Measurements from ENCODE around the gene ARHGAP18. TPM values are rescaled to one million over a fixed set of nuclear protein-coding genes. Genes with fewer than 3 reads are reported as not detected.

Gene ARHGAP18
- total and polyA plus RNA-seq, 2 of the 13 experiments (the other 11 are each of a cell fraction or from before 2014, with no cell fraction given): 58.2 to 115 TPM

DNA sequence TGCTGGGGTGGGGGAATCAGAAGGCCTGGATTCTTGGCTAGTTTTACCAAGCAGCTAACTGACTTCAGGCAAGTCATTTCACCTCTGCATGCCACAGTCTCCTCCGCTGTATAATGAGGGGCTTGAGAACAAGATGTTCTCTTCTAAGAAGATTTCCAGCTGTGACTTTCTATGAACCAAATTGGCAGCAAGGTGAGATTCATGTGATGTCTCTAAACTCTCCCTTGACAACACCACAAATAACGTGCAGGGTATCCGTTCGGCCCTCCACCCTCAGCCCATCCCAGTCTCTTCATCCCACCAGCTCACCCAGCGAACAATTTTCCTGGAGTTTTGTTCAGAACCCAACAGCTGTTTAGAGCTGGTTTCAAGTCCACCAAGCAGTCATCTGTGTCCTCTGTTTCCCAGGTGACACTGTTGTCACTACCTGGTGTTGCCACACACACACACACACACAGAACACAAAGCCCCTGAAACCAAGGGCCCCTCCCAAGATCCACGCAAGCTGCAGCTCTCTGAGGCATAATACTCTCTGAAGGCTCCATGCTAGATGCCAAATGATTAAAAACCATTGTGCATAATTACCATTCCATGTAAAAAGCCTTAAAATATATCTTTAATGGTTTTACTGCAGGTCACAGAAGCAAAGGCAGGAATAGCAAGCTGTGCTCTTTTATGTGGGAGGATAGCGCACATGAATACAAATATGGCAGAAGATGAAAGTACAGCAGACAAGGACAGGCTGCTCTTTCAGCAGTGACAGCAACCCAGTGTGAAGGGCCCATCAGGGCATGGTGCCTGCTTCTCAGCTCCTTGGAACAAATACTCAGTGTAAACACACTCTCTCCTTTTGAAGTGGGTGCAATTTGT lies 48.2 kb downstream of the ARHGAP18 start (continued):
- TF ChIP-seq ZNF331 (CRISPR knock-in tag; IDR thresholded peaks at IDR 0.05) (no peak), SPEN (CRISPR knock-in tag; IDR thresholded peaks at IDR 0.05; ENCODE audit: low read depth) (no peak), EZH2 (conservative IDR thresholded peaks at IDR 0.05; ENCODE audit: low read depth, low read length) (no peak), ZNF460 (CRISPR knock-in tag; IDR thresholded peaks at IDR 0.05; ENCODE audit: borderline replicate concordance) (no peak), NFRKB (IDR thresholded peaks at IDR 0.05) (no peak), SMAD9 (CRISPR knock-in tag; IDR thresholded peaks at IDR 0.05) (no peak), ATF1 (CRISPR knock-in tag; IDR thresholded peaks at IDR 0.05) (no peak), LCORL (IDR thresholded peaks at IDR 0.05) (no peak), LCORL (CRISPR knock-in tag; IDR thresholded peaks at IDR 0.05) (0 out of 2 replicates have a peak, but pooled peaks have one; percentile 8), CEBPB (IDR thresholded peaks at IDR 0.05; ENCODE audit: borderline replicate concordance, low read depth, low read length) (peak; percentile 62; the same call in 1 of the 2 replicates), KDM5A (IDR thresholded peaks at IDR 0.05; ENCODE audit: borderline replicate concordance, low read length) (no peak), ZBTB21 (CRISPR knock-in tag; IDR thresholded peaks at IDR 0.05) (no peak), RXRB (CRISPR knock-in tag; IDR thresholded peaks at IDR 0.05; ENCODE audit: borderline replicate concordance) (0 out of 2 replicates have a peak, but pooled peaks have one; percentile 6)
- TF ChIP-seq, protein P1, sequence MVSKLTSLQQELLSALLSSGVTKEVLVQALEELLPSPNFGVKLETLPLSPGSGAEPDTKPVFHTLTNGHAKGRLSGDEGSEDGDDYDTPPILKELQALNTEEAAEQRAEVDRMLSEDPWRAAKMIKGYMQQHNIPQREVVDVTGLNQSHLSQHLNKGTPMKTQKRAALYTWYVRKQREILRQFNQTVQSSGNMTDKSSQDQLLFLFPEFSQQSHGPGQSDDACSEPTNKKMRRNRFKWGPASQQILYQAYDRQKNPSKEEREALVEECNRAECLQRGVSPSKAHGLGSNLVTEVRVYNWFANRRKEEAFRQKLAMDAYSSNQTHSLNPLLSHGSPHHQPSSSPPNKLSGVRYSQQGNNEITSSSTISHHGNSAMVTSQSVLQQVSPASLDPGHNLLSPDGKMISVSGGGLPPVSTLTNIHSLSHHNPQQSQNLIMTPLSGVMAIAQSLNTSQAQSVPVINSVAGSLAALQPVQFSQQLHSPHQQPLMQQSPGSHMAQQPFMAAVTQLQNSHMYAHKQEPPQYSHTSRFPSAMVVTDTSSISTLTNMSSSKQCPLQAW (CRISPR knock-in tag; IDR thresholded peaks at IDR 0.05): peak; percentile 54; the same call in 1 of the 2 replicates
- TF ChIP-seq, protein P2, sequence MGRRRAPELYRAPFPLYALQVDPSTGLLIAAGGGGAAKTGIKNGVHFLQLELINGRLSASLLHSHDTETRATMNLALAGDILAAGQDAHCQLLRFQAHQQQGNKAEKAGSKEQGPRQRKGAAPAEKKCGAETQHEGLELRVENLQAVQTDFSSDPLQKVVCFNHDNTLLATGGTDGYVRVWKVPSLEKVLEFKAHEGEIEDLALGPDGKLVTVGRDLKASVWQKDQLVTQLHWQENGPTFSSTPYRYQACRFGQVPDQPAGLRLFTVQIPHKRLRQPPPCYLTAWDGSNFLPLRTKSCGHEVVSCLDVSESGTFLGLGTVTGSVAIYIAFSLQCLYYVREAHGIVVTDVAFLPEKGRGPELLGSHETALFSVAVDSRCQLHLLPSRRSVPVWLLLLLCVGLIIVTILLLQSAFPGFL (CRISPR knock-in tag; IDR thresholded peaks at IDR 0.05): no peak
- TF ChIP-seq, protein P3, sequence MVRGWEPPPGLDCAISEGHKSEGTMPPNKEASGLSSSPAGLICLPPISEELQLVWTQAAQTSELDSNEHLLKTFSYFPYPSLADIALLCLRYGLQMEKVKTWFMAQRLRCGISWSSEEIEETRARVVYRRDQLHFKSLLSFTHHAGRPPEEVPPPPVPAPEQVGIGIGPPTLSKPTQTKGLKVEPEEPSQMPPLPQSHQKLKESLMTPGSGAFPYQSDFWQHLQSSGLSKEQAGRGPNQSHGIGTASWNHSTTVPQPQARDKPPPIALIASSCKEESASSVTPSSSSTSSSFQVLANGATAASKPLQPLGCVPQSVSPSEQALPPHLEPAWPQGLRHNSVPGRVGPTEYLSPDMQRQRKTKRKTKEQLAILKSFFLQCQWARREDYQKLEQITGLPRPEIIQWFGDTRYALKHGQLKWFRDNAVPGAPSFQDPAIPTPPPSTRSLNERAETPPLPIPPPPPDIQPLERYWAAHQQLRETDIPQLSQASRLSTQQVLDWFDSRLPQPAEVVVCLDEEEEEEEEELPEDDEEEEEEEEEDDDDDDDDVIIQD (CRISPR knock-in tag; IDR thresholded peaks at IDR 0.05; ENCODE audit: low read depth): no peak
- TF ChIP-seq, protein P4, sequence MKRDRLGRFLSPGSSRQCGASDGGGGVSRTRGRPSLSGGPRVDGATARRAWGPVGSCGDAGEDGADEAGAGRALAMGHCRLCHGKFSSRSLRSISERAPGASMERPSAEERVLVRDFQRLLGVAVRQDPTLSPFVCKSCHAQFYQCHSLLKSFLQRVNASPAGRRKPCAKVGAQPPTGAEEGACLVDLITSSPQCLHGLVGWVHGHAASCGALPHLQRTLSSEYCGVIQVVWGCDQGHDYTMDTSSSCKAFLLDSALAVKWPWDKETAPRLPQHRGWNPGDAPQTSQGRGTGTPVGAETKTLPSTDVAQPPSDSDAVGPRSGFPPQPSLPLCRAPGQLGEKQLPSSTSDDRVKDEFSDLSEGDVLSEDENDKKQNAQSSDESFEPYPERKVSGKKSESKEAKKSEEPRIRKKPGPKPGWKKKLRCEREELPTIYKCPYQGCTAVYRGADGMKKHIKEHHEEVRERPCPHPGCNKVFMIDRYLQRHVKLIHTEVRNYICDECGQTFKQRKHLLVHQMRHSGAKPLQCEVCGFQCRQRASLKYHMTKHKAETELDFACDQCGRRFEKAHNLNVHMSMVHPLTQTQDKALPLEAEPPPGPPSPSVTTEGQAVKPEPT (CRISPR knock-in tag; IDR thresholded peaks at IDR 0.05; ENCODE audit: low read depth): no peak
- TF ChIP-seq, protein P5, sequence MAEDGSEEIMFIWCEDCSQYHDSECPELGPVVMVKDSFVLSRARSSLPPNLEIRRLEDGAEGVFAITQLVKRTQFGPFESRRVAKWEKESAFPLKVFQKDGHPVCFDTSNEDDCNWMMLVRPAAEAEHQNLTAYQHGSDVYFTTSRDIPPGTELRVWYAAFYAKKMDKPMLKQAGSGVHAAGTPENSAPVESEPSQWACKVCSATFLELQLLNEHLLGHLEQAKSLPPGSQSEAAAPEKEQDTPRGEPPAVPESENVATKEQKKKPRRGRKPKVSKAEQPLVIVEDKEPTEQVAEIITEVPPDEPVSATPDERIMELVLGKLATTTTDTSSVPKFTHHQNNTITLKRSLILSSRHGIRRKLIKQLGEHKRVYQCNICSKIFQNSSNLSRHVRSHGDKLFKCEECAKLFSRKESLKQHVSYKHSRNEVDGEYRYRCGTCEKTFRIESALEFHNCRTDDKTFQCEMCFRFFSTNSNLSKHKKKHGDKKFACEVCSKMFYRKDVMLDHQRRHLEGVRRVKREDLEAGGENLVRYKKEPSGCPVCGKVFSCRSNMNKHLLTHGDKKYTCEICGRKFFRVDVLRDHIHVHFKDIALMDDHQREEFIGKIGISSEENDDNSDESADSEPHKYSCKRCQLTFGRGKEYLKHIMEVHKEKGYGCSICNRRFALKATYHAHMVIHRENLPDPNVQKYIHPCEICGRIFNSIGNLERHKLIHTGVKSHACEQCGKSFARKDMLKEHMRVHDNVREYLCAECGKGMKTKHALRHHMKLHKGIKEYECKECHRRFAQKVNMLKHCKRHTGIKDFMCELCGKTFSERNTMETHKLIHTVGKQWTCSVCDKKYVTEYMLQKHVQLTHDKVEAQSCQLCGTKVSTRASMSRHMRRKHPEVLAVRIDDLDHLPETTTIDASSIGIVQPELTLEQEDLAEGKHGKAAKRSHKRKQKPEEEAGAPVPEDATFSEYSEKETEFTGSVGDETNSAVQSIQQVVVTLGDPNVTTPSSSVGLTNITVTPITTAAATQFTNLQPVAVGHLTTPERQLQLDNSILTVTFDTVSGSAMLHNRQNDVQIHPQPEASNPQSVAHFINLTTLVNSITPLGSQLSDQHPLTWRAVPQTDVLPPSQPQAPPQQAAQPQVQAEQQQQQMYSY (CRISPR knock-in tag; IDR thresholded peaks at IDR 0.05): no peak
- TF ChIP-seq, protein P6, sequence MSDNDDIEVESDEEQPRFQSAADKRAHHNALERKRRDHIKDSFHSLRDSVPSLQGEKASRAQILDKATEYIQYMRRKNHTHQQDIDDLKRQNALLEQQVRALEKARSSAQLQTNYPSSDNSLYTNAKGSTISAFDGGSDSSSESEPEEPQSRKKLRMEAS (IDR thresholded peaks at IDR 0.05): no peak; the same call in none of the 2 replicates
